Measurements from ENCODE around the gene THBS1. TPM values are rescaled to one million over a fixed set of nuclear protein-coding genes. Genes with fewer than 3 reads are reported as not detected.

The THBS1 gene
- 5.4 and 8.2 TPM in 2 replicates for total RNA-seq (2014; rRNA removed; shearing (Covaris generic))
- 6.3 and 8.3 TPM in 2 replicates for polyA plus RNA-seq (2015; cell fraction: cytosol; rRNA removed)
- polyA plus RNA-seq (2015; cell fraction: nucleus; rRNA removed): 18.6 and 28.6 TPM in 2 replicates

GRCh38 chr15:39580485-39581241 is at the start of gene THBS1:
THBS1 (plus strand) TSS chr15:39581079; CDS start chr15:39581858, 779 bp downstream.
- DNase-seq (ENCODE audit: low read depth, low spot score): peak; percentile 28
- in situ Hi-C loops (cut with HindIII; ENCODE audit: low pct_unique_long_range_greater_than_20kb, low sequenced_read_pairs): no loop called here

- in situ Hi-C loops (cut with HindIII; ENCODE audit: low pct_unique_long_range_greater_than_20kb, low sequenced_read_pairs): no loop called here
- no peak for DNase-seq (ENCODE audit: low read depth, low spot score)
Observed at GRCh38 chr15:39534996-39535395, 45.9 kb upstream of the THBS1 start.

DNA sequence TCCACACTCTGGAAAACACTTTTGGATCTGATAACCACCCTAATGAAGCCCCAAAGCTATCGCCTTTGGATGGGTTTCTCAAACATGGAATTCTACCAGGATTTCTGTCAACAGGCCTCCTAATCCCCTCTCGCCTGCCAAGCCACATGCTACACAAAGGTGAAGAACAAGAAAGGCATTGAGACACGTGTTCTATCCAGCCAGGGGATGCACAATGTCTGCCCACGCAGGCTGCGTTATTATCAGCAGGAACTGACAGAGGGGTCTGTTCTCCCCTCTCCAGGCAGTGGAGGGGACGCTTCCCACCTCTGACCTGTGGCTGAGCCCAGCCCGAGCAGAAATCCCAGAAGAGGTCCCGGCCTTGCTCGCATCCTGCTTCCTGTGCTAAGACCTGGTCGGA is 45.4 kb upstream of the THBS1 start:
- no peak for DNase-seq (ENCODE audit: low read depth, low spot score)
- in situ Hi-C loops (cut with HindIII; ENCODE audit: low pct_unique_long_range_greater_than_20kb, low sequenced_read_pairs): no loop called here

GRCh38 chr15:39538936-39539335 is 41.9 kb upstream of the THBS1 start:
- peak; percentile 70 for DNase-seq (ENCODE audit: low read depth, low spot score)
- in situ Hi-C loops (cut with HindIII; ENCODE audit: low pct_unique_long_range_greater_than_20kb, low sequenced_read_pairs): no loop called here

DNA sequence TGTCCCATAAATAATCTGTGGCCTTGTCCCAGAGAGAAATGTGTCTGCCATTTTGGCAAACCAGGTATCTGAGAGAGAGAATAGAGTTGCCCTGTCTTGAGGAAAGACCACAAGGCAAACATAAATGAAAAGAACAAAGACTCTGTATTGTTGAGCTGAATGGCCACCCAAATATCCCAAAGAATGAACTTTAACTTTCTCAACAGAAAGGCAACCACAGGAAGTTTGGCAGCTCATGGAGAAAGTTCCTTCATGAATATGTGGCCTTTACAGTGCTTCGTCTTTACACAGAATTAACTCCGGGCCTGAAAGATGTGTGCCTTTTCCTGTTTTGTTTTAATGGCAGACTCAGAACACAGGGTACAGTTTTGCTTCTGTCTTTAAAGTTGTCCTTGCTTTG is 41.4 kb upstream of the THBS1 start:
- in situ Hi-C loops (cut with HindIII; ENCODE audit: low pct_unique_long_range_greater_than_20kb, low sequenced_read_pairs): no loop called here
- peak; percentile 53 for DNase-seq (ENCODE audit: low read depth, low spot score)

- no peak for DNase-seq (ENCODE audit: low read depth, low spot score)
- in situ Hi-C loops (cut with HindIII; ENCODE audit: low pct_unique_long_range_greater_than_20kb, low sequenced_read_pairs): no loop called here
Observed at GRCh38 chr15:39539973-39540558, 40.8 kb upstream of the THBS1 start.

GRCh38 chr15:39542385-39543065 is 38.4 kb upstream of the THBS1 start:
- in situ Hi-C loops (cut with HindIII; ENCODE audit: low pct_unique_long_range_greater_than_20kb, low sequenced_read_pairs): no loop called here
- no peak for DNase-seq (ENCODE audit: low read depth, low spot score)

DNA sequence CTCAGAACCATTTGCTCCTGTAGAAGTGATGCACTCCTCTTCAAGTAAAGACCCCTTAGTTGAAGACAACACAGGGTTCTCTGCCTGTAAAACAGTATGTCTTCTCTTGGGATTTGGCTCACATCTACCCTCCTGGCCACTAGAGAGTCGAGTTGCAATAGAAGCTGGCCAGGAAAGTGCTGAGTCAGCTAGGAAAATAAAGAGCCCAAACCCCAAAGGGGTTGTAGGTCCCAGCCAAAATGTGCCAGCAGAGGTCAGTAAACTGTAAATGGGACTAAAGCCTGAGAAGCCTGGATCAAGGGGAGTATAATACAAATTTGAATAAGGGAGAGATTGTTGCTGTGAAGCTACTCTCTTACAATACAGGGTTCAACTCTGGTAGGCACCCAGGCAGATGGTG is 37.2 kb upstream of the THBS1 start:
- in situ Hi-C loops (cut with HindIII; ENCODE audit: low pct_unique_long_range_greater_than_20kb, low sequenced_read_pairs): no loop called here
- peak; percentile 25 for DNase-seq (ENCODE audit: low read depth, low spot score)

- in situ Hi-C loops (cut with HindIII; ENCODE audit: low pct_unique_long_range_greater_than_20kb, low sequenced_read_pairs): no loop called here
- no peak for DNase-seq (ENCODE audit: low read depth, low spot score)
Observed at GRCh38 chr15:39546842-39547241, 34.0 kb upstream of the THBS1 start.

GRCh38 chr15:39548561-39548960 is 32.3 kb upstream of the THBS1 start:
- in situ Hi-C loops (cut with HindIII; ENCODE audit: low pct_unique_long_range_greater_than_20kb, low sequenced_read_pairs): no loop called here
- no peak for DNase-seq (ENCODE audit: low read depth, low spot score)

GRCh38 chr15:39549912-39550311 is 31.0 kb upstream of the THBS1 start:
- in situ Hi-C loops (cut with HindIII; ENCODE audit: low pct_unique_long_range_greater_than_20kb, low sequenced_read_pairs): no loop called here
- no peak for DNase-seq (ENCODE audit: low read depth, low spot score)

GRCh38 chr15:39551476-39551875 is 29.4 kb upstream of the THBS1 start:
- DNase-seq (ENCODE audit: low read depth, low spot score): no peak
- in situ Hi-C loops (cut with HindIII; ENCODE audit: low pct_unique_long_range_greater_than_20kb, low sequenced_read_pairs): no loop called here

GRCh38 chr15:39552556-39552955 is 28.3 kb upstream of the THBS1 start:
- in situ Hi-C loops (cut with HindIII; ENCODE audit: low pct_unique_long_range_greater_than_20kb, low sequenced_read_pairs): no loop called here
- DNase-seq (ENCODE audit: low read depth, low spot score): no peak

DNA sequence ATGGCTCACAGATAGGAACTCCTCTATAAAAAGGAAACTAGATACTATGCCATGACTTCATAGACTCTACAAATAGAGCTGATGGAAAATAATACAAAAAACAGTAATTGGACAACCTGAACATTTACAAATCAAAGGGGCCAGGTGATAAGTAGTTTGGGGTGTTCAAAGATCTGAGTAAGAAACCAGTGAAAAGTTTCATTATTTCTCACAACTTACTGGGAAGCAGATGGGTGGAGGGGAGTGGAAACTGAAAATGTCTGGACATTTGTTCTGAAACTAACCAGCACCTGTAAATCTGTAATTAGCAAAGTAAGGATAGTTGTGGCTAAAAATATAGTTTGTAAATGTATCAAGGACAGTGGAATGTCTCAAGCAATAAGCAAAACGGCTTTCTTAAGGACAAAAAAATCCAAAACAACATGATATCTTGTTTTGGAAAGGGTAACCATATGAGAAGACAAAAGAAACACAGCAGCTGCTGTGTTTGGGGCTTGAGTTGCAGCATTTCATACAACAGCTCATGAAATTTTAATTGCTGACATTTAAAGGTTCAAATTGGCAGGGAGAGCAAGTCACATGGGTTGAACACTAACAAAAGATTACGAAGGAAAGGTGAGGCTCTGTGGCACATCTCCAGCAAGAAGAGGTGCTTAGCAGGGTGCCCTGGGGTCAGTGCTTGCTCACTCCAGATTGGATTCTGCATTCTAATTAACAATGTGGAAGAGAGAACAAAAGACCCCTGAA is 26.8 kb upstream of the THBS1 start:
- in situ Hi-C loops (cut with HindIII; ENCODE audit: low pct_unique_long_range_greater_than_20kb, low sequenced_read_pairs): no loop called here
- DNase-seq (ENCODE audit: low read depth, low spot score): no peak

DNA sequence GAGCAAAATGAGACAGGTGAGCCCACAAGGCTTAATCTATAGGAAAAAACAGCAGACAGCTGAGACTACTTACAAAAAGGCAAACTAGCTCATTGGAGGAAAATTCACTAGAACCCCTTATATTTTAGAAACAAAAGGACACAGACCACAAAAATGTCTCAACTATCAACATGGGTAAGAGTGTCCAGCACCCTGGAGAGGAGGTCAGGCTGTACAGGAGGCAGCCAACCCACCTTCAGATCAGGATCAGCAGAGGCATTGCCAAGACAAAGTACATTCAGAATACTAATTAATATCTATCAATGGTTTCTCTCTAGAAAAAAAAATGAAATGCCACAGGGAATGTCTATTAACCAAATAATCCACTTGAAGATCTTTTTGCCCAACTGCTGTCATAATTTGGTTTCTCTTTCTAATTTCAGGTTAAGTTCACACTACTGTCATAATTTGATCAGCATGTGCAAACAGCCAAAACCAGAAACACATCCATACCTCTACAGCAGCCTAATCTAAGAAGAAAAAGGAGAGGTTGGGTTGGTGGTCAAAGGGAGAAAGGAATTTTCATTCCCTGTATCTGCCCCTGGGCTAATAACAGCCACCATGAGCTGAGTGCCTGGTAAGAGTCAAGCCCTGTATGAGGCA is 26.0 kb upstream of the THBS1 start:
- in situ Hi-C loops (cut with HindIII; ENCODE audit: low pct_unique_long_range_greater_than_20kb, low sequenced_read_pairs): no loop called here
- DNase-seq (ENCODE audit: low read depth, low spot score): no peak

DNA sequence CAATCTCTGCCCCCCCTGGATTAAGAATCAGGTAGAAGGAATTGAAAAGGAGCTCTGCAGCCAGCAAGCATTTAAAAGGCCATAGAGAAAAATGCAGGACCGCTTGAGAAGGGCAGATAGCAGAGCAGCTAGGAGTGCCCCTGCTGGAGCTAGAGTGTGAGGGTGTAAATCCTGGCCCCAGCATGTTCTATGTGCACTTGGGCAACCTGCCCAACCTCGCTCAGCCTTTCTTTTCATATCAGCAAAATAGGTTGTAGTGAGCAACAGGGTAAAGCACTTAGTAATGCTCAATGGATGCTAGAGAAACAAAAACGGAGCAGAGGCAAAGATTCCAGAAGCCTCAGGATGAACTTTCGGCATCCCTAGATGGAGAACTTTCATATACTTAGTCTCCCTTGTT is 25.0 kb upstream of the THBS1 start:
- in situ Hi-C loops (cut with HindIII; ENCODE audit: low pct_unique_long_range_greater_than_20kb, low sequenced_read_pairs): no loop called here

GRCh38 chr15:39556461-39556860 is 24.4 kb upstream of the THBS1 start:
- in situ Hi-C loops (cut with HindIII; ENCODE audit: low pct_unique_long_range_greater_than_20kb, low sequenced_read_pairs): no loop called here
- DNase-seq (ENCODE audit: low read depth, low spot score): no peak

More for the DNA sequence above, 25.0 kb upstream of the THBS1 start:
- no peak for DNase-seq (ENCODE audit: low read depth, low spot score)
